DOHH2 (cell line): ENCODE results near the gene DRGX.

ENCODE experiments used
- H3F3A ChIP-seq: fragments of 200-600 bp; sonication (generic), shearing (Covaris generic); 2 replicates; pipeline ENCODE4 v1.6.0; 2016; ENCODE audit warnings: antibody characterized with exemption, mild to moderate bottlenecking; ENCODE audit not compliant: control insufficient read depth, insufficient read depth
- H3K27ac ChIP-seq: fragments of 200-600 bp; sonication (generic); 2 replicates; pipeline ENCODE4 v1.5.1; 2014; ENCODE audit warnings: low read depth, mild to moderate bottlenecking, low read length, moderate library complexity
- H3K27me3 ChIP-seq: fragments of 200-600 bp; sonication (generic); 2 replicates; pipeline ENCODE4 v1.6.1; 2014; ENCODE audit warnings: mild to moderate bottlenecking, low read length, mixed read lengths; ENCODE audit not compliant: control insufficient read depth
- H3K36me3 ChIP-seq: fragments of 200-600 bp; sonication (generic); 2 replicates; pipeline ENCODE4 v1.6.1; 2014; ENCODE audit warnings: mild to moderate bottlenecking, low read length, moderate library complexity, mixed read lengths; ENCODE audit not compliant: control insufficient read depth
- H3K4me1 ChIP-seq: fragments of 200-600 bp; sonication (generic); 2 replicates; pipeline ENCODE4 v1.6.1; 2014; ENCODE audit warnings: mild to moderate bottlenecking, low read length, mixed read lengths; ENCODE audit not compliant: control insufficient read depth
- H3K4me2 ChIP-seq: fragments of 200-600 bp; sonication (generic); 2 replicates; pipeline ENCODE4 v1.6.0; 2014; ENCODE audit warnings: mild to moderate bottlenecking, low read length, moderate library complexity
- H3K4me3 ChIP-seq: fragments of 200-600 bp; sonication (generic); 2 replicates; pipeline ENCODE4 v1.5.1; 2014; ENCODE audit warnings: mild to moderate bottlenecking, low read length, mixed read lengths
- H3K79me2 ChIP-seq: fragments of 200-600 bp; sonication (generic); 2 replicates; pipeline ENCODE4 v1.6.1; 2014; ENCODE audit warnings: mild to moderate bottlenecking, low read length, mixed read lengths; ENCODE audit not compliant: control insufficient read depth
- H3K9me2 ChIP-seq: fragments of 200-600 bp; sonication (generic); replicated peaks from 2 replicates; pipeline ENCODE4 v1.6.1; 2014; ENCODE audit warnings: mild to moderate bottlenecking, low read length, mixed read lengths; ENCODE audit not compliant: control insufficient read depth
- H3K9me3 ChIP-seq: fragments of 200-600 bp; sonication (generic); 2 replicates; pipeline ENCODE4 v1.6.1; 2014; ENCODE audit warnings: antibody characterized with exemption, low read length, mixed read lengths; ENCODE audit not compliant: control insufficient read depth, insufficient read depth
- H4K20me1 ChIP-seq: fragments of 200-600 bp; sonication (generic); 2 replicates; pipeline ENCODE4 v1.6.0; 2014; ENCODE audit warnings: low read depth, mild to moderate bottlenecking, antibody characterized with exemption, low read length, moderate library complexity; ENCODE audit not compliant: control insufficient read depth, insufficient read depth
- EZH2phosphoT487 ChIP-seq: fragments of 200-600 bp; sonication (generic); IDR thresholded peaks from 2 replicates; pipeline ENCODE4 v1.6.1; 2017; ENCODE audit warnings: borderline replicate concordance, mild to moderate bottlenecking, antibody characterized with exemption, low read length, moderate library complexity, mixed read lengths
- TF ChIP-seq, protein P1 (sequence below): fragments of 200-600 bp; sonication (generic); IDR thresholded peaks from one replicate; pipeline ENCODE4 v1.5.1; 2014; ENCODE audit warnings: antibody characterized with exemption, mild to moderate bottlenecking, low read depth, low read length; ENCODE audit not compliant: poor library complexity, severe bottlenecking

The DRGX gene

DNA sequence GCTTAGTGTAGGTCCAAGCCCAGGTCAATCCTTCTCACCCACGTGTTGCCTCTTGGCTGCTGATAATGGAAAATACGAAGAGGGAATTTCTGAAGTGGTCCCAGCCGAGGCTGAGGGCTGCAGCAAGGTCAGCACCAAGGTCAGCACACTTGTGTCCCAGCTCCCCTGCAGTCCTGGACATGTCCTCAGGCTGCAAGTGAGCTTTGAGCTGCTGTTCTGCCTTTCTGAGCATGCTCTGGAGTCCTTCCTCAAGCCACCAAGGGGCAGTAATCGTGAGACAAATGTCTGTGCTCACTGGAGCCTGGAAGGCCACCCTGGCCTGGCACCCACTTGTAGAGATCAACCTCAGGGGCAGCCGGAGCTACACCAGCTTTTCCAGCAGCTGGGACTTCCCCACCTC, 28.3 kb downstream of the DRGX start:
- Histone ChIP-seq H3K36me3 (no peaks in the 10 kb centered on the region), H3K79me2 (no peaks in the 10 kb centered on the region), H4K20me1 (no peaks in the 10 kb centered on the region), H3K4me1 (no peaks in the 10 kb centered on the region), H3K9me2 (no peaks in the 10 kb centered on the region), H3K27me3 (no peaks in the 10 kb centered on the region), H3K4me3 (no peak overlapping the region), H3K4me2 (no peak overlapping the region), H3F3A (no peaks in the 10 kb centered on the region), H3K27ac (no peak overlapping the region), H3K9me3 (no peaks in the 10 kb centered on the region)
- TF ChIP-seq, protein P1, sequence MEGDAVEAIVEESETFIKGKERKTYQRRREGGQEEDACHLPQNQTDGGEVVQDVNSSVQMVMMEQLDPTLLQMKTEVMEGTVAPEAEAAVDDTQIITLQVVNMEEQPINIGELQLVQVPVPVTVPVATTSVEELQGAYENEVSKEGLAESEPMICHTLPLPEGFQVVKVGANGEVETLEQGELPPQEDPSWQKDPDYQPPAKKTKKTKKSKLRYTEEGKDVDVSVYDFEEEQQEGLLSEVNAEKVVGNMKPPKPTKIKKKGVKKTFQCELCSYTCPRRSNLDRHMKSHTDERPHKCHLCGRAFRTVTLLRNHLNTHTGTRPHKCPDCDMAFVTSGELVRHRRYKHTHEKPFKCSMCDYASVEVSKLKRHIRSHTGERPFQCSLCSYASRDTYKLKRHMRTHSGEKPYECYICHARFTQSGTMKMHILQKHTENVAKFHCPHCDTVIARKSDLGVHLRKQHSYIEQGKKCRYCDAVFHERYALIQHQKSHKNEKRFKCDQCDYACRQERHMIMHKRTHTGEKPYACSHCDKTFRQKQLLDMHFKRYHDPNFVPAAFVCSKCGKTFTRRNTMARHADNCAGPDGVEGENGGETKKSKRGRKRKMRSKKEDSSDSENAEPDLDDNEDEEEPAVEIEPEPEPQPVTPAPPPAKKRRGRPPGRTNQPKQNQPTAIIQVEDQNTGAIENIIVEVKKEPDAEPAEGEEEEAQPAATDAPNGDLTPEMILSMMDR: no peak
- TF ChIP-seq EZH2phosphoT487: no peak

DNA sequence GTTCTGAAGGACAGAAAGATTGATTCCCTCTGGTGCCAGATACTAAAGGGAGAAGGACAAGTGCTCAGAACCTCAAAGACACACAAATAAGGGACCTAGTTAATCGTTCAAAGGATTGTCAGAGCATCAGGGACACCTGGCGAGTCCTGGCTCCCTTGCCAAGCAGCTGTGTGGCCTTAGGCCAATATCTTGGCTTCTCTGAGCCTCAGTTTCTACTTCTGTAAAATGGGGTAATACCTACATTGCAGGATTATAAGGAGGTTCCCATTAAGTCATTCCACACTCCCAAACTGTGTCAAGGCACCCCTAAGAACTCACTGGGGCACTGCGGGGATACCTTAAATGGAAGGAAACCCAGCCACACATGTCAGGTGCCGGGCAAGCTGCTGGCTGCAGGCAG, 29.4 kb downstream of the DRGX start:
- H3K9me3 ChIP-seq: no peaks in the 10 kb centered on the region
- H3K4me3 ChIP-seq: no peak overlapping the region
- H4K20me1 ChIP-seq: no peaks in the 10 kb centered on the region
- no peaks in the 10 kb centered on the region for H3K4me1 ChIP-seq
- TF ChIP-seq EZH2phosphoT487: no peak
- TF ChIP-seq, protein P1: no peak
- no peaks in the 10 kb centered on the region for H3K27me3 ChIP-seq
- H3K4me2 ChIP-seq: no peak overlapping the region
- no peaks in the 10 kb centered on the region for H3F3A ChIP-seq
- H3K27ac ChIP-seq: no peak overlapping the region
- no peaks in the 10 kb centered on the region for H3K9me2 ChIP-seq
- H3K79me2 ChIP-seq: no peaks in the 10 kb centered on the region
- no peaks in the 10 kb centered on the region for H3K36me3 ChIP-seq

DNA sequence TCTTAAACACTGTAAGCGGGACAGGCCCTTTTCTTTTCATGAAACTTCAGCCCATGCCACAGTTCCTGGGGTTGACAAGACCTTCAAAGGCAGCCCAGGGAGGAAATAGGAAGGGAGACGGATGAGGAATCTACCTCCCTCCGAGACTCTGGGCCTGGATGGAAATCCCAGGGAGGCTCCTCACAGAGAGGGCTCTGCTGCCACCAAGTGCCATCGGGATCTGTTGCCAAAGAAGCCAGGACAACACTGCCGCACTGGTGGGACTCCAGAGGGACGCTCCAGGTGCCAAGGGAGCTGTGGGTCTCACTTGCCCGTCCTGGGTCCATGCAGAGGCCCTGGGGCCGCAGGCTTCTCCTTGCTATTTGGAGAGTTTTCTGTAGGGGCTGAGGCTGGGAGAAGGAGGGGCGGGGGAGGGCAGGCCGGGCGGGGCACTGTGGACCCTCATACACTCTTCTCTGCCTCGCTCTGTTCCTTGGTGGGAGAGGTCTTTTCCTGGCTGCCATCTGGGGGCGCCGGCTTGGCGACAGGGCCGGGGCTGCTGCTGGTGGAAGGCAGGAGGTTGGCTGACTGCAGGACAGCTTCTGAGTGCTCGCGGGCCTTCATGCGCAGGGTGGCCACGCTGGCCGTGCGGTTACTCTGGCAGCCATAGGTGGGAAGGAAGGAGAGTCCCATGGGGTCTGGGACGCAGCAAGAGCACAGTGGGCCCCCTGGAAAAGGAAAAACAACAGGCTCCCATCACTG, 30.0 kb downstream of the DRGX start:
- Histone ChIP-seq H3K27me3 (no peaks in the 10 kb centered on the region), H3K27ac (no peak overlapping the region), H3K9me2 (no peaks in the 10 kb centered on the region), H3K4me3 (no peak overlapping the region), H3K79me2 (no peaks in the 10 kb centered on the region), H3K36me3 (no peaks in the 10 kb centered on the region), H3K9me3 (no peaks in the 10 kb centered on the region), H3K4me1 (no peaks in the 10 kb centered on the region), H4K20me1 (no peaks in the 10 kb centered on the region), H3F3A (no peaks in the 10 kb centered on the region), H3K4me2 (no peak overlapping the region)
- no peak for TF ChIP-seq EZH2phosphoT487
- TF ChIP-seq, protein P1: no peak
